HG03108 (cell line): ENCODE data around the gene MYL5.
"Not testable (repeated sequence)": the region's sequence is repeated elsewhere in the genome, so short reads cannot be mapped to it uniquely, and the experiment has no call there.

Source experiments
- ATAC-seq: cut with Tn5 transposase; IDR thresholded peaks from one replicate; pipeline ENCODE4 v1.9.1; 2021; ENCODE audit warnings: moderate library complexity; ENCODE audit not compliant: unreplicated experiment

Gene MYL5

DNA sequence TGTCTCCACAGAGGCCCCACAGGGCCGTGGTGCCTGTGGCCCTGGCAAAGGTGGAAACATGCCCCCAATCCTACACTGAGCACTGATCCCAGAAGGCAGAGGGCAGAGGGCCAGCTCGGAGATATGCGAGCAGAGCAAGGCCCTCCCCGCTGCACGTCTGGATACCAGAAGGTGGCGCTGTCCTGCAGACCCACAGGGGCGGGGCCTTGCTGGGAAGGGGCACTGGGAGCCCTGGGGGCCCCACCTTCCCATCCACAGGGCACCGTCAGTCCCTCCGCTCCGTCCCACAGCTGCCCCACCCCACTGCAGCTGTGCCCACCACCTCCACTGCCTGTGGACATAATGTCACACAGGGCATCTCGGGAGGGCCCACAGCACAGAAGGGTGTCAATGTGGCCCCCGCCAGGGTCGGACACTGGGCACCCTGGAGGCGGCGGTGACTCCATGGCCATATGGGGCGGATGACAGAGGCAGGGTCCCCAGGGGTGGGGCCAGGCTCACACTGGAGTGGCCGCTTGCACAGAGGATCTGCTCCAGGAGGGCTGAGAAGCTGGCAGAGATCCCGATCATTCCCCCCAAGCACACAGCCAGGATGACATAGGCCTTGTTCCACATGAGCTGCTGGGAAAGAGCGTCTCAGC is 9.8 kb downstream of the MYL5 start:
- no peak for ATAC-seq

DNA sequence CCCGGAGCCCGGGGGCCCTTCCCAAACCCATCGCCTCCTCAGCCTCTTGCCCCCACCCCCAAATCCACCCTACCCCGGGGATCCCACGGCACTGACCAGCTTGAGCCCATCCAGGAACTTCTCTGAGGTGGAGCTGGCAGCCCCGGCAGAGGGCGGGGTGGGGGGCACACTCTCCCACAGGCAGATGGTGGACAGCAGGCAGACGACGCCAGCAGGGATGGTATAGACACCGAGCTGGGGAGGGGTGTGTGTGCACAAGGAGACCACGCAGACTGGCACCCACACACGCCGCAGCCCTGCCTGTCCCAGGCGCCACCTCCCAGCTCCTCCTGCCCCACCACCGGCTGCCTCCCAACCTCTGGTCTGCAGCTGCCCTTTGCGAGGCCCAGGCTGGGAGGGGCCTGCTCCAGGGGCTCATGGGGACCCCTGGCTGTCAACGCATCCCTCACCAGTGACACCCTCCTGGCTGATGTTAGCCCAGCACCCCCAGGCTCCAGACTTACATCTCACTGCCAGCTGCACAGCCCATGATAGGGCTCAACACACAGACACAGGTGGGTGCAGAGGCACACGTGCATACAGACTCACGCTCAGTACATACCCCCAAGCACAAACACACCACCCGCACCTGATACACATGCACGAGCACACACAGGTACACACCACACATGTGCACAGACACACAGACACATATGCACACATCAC is 10.4 kb downstream of the MYL5 start:
- ATAC-seq, result no peak

- no peak for ATAC-seq
Measured at GRCh38 chr4:685679-686412, 11.5 kb downstream of the MYL5 start.

DNA sequence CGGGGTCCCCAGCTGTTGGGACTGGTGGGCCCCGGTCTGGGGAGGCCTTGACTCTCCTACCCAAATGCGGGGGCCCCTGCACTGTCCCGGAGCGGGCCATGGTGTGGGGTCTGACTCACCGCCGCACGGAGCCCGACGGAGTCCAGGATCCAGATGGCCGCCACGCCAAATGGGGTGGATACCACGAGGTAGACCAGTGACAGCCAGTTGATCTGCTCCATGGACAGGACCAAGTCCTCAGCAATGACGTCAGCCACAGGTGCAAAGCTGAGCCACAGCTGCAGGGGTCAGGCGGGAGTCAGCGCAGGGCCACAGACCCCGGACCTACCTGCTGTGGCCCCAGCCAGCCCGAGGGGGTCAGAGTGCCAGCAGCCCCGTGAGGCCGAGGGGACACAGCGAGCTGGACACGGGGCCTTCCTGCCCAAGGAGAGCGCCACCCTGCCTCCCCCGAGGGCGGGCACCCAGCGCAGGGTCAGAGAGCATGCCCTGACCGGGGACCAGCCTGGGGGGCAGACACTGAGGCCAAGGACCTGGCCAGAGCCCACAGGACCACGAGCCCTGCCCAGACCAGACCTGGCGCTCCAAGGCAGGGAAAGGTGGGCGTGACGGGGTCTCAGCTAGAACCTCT is 12.2 kb downstream of the MYL5 start:
- no peak for ATAC-seq

DNA sequence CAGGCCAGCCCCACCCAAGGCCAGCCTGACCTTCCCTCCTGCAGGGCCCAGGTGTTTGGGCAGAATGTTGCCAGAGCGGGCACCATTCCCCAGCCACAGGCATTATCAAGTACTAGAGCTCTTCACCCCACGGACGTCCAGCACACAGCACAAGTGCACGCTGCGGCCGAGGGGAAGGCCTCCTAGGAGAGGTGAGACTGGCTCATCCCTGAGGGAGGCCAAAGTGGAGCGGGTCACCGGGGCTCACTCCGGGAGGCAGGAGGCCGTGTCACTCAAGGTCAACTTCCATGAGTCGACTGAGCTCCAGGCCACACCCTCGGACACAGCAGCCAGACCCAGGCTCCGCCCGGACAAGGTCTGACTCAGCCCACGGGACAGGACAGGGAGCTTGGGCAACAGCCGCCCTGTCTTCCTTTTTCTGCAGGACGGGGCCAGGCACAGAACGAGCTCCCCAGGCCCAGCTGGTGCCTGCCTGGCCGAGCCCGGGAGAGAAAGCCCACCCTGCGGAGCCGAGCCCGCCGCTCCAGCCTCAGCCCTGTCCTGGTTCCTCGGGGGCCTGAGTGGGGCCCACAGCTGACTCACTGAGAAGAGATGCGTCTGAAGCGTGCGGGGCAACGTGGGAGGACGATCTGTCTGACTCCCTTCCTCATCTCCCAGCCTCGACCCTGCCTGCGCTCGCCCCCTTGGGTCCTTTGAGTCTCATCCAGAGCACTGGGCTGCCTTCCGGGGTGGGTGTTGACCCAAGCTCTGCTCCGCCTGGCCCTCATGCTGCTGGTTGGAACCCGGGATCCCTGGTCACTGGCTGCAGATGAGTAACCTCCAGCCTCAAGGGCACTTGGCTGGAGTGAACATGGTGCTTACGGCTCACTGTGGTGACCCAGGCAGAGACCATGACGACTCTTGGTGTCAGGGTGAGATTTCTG is 13.0 kb downstream of the MYL5 start:
- ATAC-seq, result no peak

DNA sequence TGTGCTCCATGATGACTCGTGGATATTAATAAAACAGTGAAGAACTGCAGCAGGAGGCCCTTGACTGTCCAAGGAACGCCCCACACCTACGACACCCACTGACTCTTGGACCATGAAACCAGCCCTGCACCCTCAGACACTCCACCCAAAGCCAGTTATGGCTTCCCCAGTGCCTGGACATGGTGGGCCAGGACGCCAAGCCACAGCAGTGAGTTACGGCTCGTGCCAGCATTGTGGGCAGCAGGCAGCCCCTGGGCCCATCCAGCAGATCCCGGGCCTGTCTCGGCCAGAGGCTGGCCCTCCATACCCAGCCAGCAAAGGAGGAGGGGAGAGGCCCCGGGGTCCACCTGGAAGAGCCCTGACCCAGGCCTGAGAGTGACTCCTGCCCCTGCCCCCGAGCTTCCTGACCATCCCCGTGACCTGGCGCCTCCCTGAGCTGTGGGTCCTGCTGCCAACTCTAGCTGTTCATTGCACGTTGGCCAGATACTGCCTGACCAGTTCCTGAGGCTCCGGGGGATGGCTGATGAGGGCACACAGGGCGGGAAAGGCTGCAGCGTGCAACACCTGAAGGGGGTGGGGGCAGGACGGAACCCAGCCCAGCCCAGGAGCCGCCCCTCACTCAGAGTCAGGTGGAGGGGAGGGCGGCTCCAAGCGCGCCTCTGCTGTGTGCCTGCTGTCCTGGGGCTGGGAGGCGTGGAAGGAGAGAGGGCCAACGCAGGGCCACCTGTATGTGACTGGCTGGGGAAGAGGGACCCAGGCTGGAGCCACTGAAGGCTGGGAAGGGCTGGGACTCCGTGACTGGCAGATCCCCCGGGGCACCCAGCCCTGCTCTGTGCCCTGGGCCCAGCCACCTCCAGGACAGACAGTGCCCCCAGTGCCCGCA is 13.9 kb downstream of the MYL5 start:
- no peak for ATAC-seq

DNA sequence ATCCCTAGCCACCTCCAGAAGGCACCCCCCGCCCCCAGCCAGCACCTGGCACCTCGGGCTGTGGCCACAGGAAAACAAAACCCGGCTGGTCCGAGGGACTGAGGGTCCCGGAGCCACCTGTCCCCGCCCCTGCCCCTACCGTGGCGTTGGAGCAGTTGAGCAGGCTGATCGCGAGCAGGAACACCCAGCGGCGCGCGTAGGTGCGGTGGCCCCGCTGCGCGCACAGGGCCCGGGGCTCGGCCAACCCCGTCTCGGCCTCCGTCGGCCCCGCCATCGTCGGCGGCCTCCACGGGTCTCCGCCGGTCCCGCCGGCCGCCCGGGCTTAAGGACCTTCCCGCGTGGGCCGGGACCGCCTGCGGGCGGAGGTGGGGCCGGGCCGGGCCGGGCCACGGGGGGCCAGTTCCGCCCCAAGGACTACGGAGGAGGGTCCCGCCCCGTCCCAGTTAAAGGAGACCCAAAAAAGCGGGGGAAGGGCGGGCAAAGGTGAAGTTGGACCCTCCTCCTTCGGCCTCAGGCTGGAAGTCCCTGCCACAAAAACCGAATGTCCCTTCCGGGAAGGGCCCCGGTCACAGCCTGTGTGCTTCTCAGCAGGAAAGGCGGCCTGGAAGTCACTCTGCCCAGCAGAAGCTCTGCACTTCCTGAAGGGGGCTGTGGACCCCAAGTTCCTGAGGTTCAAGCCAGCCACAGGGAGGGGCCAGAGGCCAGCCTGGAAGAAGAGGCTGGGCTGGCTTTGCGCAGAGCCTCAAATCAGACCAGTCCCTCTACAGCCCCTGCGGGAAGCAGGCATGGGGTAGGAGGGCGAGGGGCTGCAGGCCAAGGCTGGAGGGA is 14.7 kb downstream of the MYL5 start, which contains the start of gene SLC49A3:
Gene SLC49A3 (minus strand): TSS at position 298 of the 828 bp plus-strand sequence. CDS start 24 bp downstream, at position 274.
- no peak for ATAC-seq

DNA sequence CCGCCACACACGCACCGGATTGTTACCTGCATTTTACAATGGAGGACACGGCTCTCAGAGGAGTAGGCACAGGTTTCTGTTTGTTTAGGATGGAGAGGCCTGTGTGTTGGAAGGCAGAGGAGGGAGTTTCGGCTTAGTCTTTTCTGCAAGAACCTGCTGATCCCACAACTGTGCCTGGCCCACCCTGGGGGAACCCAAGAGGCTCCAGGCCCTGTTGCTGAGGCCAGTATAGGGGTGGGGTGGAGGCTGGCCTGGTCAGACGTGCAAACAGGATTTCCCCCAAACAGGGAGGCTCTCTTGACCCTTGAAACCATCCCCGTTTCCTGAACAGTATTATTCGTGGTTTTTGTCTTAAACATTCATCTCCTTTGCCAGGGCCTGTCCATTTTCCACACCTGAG is 15.4 kb downstream of the MYL5 start:
- ATAC-seq, result no peak

DNA sequence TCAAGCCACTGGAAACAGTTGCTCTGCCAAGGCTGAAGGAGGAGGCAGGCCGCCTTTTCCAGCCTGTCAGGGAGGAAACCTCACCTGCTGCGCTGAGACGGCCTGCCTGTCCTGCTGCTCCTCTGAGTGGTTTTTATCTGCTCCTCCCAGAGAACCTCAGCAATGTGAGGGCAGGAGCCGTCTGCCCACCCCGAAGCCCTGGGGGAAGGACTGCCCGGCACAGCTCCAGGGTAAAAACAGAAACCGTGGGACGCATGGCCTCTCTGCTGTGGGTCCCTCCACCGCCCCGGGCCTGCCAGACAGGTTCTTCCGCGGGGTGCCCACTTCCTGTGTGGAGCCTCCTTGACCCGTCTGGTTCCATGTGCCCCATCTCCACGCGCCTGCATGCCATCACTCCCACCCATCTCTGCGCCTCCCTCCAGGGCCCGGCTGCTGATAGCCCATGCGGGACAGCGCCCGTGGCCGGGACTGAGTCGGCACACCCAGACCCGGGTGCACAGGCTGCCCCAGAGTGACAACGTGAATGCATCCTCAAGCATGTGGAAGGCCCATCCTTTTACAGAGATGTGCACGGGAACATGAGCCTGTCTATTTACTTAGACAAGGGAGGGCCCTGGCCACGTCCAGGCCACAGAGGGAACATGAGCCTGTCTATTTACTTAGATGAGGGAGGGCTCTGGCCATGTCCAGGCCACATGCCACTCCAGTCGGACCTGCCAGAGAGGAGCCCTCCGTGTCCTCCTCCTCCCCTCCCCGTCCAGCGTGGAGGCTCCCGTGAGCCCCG is 18.6 kb downstream of the MYL5 start:
- no peak for ATAC-seq

DNA sequence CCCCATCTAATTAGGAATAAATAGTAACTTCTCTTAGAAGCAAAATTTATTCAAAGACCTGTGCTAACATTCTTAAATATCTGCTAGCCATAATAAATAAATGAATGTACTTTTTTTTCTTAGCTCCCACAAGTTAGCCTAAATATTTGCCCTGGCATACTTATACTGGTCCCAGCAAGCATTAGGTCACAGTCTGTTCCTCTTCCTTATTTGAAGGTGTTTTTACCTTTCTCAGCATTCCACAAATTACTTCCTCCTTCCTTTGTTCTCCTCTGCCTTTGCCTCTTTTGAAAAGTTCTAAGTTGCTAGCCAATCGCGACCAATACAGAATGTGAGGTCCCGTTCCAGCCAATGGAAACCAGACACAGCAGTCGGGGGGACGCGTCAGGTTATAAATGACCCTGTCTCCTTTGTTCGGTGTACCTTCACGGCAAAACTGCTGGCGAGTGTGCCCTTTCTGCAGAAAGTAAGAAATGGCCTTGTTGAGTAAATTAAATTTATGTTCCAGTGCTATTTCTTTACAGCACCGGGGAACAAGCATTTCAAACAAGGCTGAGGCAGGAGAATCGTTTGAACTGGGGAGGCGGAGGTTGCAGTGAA is 20.1 kb downstream of the MYL5 start:
- not testable (repeated sequence) for ATAC-seq

GRCh38 chr4:699816-700580 is 25.7 kb downstream of the MYL5 start:
- no peak for ATAC-seq

DNA sequence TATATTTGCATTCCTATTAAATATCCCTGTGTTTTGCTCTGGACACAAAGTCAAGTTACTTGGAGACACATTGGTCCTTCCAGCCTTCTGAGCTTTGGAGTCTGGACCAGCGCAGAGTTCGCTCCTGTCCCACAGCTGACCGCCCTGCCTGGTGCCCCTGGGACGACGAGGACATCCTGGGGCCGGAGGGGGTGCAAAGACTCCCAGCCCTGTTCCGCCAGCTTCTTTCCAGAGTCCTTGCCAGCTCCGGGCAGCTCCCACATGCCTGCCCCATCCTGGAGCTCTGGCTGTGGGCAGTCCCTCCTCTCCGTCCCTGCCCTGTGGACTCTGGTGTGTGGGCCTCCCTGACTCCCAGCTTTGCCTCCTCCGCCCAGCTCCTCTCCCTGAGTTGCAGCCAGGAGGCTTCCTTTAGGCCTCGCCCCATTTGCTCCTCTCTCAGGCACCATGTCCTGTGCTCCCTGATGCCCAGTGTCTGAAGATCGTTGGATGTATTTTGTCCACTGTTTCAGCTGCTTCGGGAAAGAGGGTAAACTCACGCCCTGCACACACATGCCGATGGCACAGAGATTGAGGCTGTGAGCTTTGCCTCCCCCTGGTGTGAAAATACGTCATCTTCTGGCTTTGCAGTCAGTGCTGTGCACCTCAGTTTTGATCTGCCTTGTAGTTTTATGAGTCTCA is 26.4 kb downstream of the MYL5 start:
- ATAC-seq, result no peak

GRCh38 chr4:702618-703048 is 28.3 kb downstream of the MYL5 start:
- ATAC-seq, result no peak

DNA sequence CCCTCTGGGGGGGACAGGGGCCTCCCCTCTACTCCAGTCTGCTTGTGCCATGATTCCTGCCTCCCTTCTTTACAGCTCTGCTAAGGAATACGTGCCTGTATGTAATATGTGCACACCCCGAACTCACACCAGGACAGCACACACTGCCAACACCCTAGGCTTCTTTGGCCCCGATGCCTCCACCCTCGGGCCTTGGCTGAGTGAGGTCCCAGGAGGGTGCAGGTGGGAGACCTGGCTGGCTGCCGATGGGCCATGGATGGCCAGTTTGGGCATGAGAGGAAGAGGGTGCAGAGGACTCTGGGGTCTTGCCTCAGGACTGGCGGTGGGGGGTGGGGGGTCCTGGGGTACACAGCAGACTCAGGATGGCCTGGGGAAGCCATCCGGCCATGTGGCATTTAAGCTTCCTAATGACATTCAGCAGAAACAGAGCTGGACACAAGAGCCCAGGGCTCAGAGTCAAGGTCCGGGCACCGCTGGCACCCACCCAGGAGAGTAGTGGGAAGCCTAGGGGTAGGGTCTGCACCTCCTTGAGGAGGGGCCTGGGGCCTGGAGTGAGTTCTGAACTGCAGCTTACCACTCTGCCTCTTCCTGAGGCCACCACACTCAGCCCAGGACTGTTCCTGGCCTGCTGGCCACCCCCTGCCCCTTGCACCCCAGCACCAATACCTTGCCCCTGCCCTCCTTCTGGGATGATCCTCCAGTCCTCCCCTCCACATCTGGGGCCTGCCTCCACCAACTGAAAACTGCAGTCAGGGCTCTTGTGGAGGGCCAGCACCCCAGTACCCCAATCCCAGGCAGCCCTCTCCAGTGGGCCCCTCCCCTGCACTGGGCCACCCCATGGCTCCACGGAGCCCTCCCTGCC is 29.2 kb downstream of the MYL5 start:
- ATAC-seq, result no peak
